RPMI7951 (cell line): ENCODE measurements around the gene PTPRN2. TPM values are rescaled to one million over a fixed set of nuclear protein-coding genes. Genes with fewer than 3 reads are reported as not detected.
"Not testable (repeated sequence)": the region's sequence is repeated elsewhere in the genome, so short reads cannot be mapped to it uniquely, and the experiment has no call there.

ENCODE experiments used
- DNase-seq: peaks from one replicate; pipeline ENCODE4 v3.0.0-alpha.2; 2012; ENCODE audit warnings: low read depth
- total RNA-seq: library from RNA; depleted of rRNA; stranded (reverse); fragments of >200 nt; shearing (Covaris generic); gene quantifications from 2 replicates; pipeline ENCODE4 v1.2.3, GENCODE V29; 2014

Gene PTPRN2
- total RNA-seq, 1 experiment from 2014 or later, result 9.0 TPM

- no peak for DNase-seq
These were observed 322.5 kb downstream of the PTPRN2 start for GRCh38 chr7:158264881-158265742.

- DNase-seq, result no peak
These were observed 323.5 kb downstream of the PTPRN2 start for GRCh38 chr7:158263964-158264748.

- DNase-seq, result no peak
These were observed 324.3 kb downstream of the PTPRN2 start for GRCh38 chr7:158263110-158263963.

GRCh38 chr7:158262284-158263109 is 325.1 kb downstream of the PTPRN2 start:
- no peak for DNase-seq

DNA sequence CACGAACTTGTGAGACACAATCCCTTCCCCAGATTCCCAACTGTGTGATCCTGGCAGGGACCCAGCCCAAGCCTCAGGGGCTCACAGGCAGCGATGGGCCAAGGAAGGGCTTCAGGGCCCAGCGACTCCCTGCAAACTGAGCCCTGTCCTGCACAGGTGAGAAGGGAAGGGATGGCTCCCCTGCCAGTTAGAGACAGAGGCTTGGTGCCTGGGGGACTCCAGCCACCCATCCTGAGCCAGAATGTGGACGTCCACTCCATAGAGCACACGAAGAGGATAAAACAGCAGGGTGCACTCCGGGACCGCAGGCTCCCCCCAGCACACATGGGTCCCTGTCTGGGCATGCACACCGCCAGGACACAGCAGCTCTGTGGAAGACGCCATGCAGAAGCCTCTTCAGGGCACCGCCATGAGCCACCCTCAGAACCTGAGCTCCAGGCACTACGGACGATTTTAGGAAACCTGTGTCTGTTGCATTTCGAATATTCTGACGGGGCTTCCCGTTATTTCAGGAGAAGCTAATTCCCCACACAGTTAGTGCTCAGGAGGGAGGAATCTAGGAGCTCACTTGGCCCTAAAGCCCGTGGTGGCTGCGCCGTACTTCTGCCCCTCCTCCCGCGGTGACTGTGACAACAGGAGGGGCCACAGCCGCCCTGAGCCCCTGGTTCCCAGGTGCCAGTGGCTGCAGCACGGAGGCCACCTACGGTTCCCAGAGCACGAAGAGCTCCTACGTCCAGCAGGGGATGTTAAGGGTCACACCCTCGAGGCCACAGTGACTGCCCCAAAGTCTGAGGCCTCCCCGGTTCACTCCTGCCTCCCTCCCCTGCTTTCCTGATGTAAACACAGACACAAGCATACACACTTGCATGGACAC is 326.0 kb downstream of the PTPRN2 start:
- DNase-seq, result no peak

DNA sequence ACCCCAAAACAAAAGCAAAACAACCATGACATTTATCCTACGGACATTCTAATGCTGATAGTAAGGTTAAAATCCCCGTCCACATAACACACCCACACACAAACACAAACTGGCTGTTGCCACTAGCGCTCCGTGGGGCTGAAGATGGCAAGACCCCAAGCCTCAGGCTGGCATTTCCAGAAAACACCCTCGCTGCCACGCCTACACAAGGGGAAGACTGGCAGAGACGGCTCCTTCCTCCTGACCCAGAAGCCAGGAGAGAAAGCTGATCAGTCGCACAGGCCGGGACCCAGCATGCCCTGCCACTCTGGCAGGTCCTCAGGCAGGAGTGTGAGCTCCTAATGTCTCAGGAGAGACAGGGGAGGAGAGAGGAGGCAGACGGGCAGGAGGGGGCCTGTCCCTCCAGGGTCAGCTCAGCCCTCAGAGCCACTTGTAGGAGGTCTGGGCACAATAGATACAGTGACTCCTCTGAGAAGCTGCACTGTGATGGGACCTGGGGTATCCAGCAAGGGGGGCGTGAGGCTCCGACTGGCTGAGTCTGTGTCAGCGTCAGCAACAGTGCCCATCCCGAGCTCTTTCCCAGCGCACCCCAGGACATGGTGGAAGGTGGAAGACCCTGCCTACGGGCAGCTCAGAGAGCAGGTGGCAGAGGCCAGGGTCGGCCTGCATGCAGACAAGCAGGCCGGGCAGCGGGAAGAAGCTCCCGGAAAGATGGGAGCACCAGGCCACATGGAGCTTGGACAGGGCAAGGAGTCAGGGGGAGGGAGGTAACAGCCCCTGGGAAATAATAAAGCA is 326.9 kb downstream of the PTPRN2 start:
- no peak for DNase-seq

DNA sequence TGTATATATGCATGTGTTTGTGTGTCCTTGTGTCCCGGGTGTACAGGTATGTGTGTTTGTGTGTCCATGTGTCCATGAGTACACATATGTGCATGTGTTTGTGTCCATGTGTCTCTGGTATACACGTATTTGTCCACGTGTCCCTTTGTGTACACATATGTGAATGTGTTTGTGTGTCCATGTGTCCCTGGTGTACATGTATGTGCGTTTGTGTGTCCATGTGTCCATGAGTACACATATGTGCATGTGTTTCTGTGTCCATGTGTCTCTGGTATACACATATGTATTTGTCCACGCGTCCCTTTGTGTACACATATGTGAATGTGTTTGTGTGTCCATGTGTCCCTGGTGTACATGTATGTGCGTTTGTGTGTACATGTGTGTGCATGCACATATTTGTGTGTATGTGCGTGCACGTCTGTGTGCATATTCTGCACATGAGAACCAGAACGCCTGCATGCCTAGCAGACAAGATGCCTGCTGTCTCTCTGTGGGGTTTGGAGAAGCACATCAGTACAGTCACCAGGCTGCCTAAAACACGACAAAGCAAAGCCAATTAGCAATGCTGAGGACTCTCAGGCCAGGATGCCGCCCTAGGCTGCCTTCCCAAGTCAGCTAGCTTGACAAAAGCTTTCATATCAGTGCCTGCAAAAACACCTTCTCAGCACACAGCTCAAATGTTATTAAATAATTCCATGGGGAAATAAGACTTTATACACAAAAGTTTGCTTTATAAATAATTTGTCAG is 327.8 kb downstream of the PTPRN2 start:
- no peak for DNase-seq

DNA sequence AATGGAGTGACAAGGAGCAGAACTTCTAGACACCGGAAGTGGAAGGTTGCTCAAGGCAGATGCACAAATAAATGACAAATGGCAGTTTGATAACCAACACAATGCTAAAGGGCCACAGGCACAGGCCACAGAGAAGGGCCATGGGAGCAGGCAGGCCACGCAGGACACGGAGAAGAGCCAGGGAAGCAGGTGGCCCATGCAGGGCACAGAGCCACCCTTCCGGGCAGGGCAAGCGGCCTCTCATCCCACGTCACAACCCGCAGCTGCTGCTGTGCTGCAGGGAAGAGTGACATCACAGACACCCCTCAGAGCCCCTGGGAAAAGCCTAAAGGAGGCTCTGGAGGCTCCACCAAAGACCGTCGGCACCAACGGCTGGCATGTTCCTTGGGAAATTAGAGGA is 328.5 kb downstream of the PTPRN2 start:
- DNase-seq, result no peak

- no peak for DNase-seq
These were observed 329.1 kb downstream of the PTPRN2 start for GRCh38 chr7:158258411-158259130.

- DNase-seq, result no peak
These were observed 329.9 kb downstream of the PTPRN2 start for GRCh38 chr7:158257516-158258410.

DNA sequence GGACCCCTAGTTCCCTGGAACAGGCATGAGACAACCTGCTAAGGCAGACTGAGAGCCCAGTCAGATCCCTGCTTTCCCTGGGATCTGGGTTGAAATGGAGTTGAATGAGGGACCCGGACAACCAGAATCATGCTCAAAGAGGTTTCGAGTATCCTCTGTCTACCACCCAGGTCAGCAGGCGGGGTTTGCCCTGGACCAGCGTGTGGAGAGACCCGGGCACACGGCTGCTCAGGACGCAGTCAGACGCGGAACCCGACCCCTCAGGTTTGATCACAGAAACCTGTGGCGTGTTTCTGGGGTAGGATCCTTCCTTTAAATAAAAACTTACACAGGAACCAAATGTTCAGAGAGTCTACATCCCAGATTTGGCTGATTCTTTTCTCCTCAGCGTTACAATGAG is 330.6 kb downstream of the PTPRN2 start:
- DNase-seq, result no peak

- DNase-seq, result no peak
These were observed 331.4 kb downstream of the PTPRN2 start for GRCh38 chr7:158256091-158256816.

GRCh38 chr7:158255558-158255957 is 332.1 kb downstream of the PTPRN2 start:
- no peak for DNase-seq

DNA sequence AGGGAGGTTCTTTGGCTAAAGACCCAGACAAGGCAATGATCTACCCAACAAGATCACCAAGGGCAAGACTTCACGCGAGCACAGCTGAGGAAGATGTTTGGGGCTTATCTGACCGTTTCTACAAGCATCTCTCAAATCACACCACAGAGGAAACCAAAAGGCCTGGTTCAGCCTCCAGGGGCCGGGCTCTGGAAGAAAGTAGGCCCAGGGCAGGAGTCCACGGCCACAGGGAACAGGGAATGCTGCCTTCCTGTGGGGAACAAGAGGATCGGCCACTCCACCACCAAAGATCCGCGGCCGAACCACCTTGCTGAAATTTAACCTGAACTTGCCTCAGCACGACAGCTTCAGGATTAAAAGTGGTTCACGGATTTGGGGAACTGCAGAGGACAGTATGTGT is 332.5 kb downstream of the PTPRN2 start:
- no peak for DNase-seq

- DNase-seq, result not testable (repeated sequence)
These were observed 334.0 kb downstream of the PTPRN2 start for GRCh38 chr7:158253670-158254045.
